RWPE2 (cell line): ENCODE results near the gene PSME2.

Experiments
- ATAC-seq: fragments of 200-7000 bp; cut with Tn5 transposase; 3 replicates; pipeline ENCODE4 v1.9.1; 2021; ENCODE audit warnings: low read depth
- DNase-seq: peaks from one replicate; pipeline ENCODE4 v3.0.0-alpha.2; 2020; ENCODE audit warnings: low spot score
- H3K27ac ChIP-seq: fragments of 450-650 bp; 2 replicates; pipeline ENCODE4 v1.5.1; 2017; ENCODE audit warnings: mild to moderate bottlenecking; ENCODE audit not compliant: poor library complexity, severe bottlenecking
- H3K27me3 ChIP-seq: fragments of 250-450 bp; sonication (Bioruptor Pico); 2 replicates; pipeline ENCODE4 v1.5.1; 2021; ENCODE audit warnings: mild to moderate bottlenecking, moderate library complexity; ENCODE audit not compliant: insufficient read depth, poor library complexity, severe bottlenecking
- H3K36me3 ChIP-seq: fragments of 250-450 bp; sonication (Bioruptor Pico); 2 replicates; pipeline ENCODE4 v1.5.1; 2020; ENCODE audit warnings: low read depth, mild to moderate bottlenecking, moderate library complexity
- H3K4me1 ChIP-seq: fragments of 250-450 bp; sonication (Bioruptor Pico); 2 replicates; pipeline ENCODE4 v1.5.1; 2021; ENCODE audit warnings: mild to moderate bottlenecking, moderate library complexity; ENCODE audit not compliant: insufficient read depth, poor library complexity, severe bottlenecking
- H3K4me3 ChIP-seq: fragments of 250-450 bp; sonication (Bioruptor Pico); 2 replicates; pipeline ENCODE4 v1.5.1; 2021; ENCODE audit warnings: mild to moderate bottlenecking, moderate library complexity; ENCODE audit not compliant: severe bottlenecking
- H3K9me3 ChIP-seq: fragments of 250-450 bp; sonication (Bioruptor Pico); 2 replicates; pipeline ENCODE4 v1.5.1; 2021; ENCODE audit warnings: mild to moderate bottlenecking, moderate library complexity; ENCODE audit not compliant: severe bottlenecking
- TF ChIP-seq, protein P1 (sequence below): fragments of 450-650 bp; IDR thresholded peaks from one replicate; pipeline ENCODE4 v1.5.1; 2017; ENCODE audit warnings: mild to moderate bottlenecking, moderate library complexity; ENCODE audit not compliant: poor library complexity, severe bottlenecking

Gene PSME2

DNA sequence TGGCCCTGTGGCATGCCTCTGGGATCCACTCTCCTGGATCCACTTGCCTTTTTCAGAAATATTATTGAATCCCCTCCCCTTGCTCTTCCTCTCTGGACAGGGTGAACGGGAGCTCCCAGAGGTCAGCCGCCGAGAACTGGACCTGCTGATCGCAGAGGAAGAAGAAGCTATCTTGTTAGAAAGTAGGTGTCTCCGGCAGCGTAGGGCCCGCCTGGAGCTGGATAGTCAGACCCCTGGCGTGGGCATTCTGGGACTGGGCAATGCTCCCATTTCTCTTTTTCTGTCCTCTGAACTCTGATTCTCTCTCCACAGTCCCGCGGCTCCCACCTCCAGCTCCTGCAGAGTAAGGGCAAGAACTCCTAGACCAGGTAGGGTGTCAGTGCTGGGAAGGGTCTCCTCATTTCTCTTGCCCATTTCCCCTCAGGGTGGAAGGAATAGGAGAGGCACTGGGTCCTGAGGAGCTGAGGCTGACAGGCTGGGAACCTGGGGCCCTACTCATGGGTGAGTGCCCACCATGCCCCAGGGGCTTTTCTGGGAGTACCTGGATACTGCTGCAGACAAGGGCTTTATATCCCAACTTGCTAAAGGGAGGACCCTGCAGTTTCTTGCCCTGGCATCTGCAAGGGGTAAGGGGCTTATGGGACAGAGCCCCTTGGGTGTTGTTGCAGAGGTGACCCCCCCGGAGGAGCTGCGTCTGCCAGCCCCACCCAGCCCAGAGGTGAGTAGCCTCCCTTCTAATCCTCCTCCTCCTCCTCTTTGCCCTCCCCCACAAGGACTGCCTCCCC, 30.8 kb upstream of the PSME2 start:
- no peak overlapping the region for H3K27ac ChIP-seq
- no peak for DNase-seq
- H3K4me3 ChIP-seq, result no peak overlapping the region
- no peaks in the 10 kb centered on the region for H3K27me3 ChIP-seq
- TF ChIP-seq, protein P1, sequence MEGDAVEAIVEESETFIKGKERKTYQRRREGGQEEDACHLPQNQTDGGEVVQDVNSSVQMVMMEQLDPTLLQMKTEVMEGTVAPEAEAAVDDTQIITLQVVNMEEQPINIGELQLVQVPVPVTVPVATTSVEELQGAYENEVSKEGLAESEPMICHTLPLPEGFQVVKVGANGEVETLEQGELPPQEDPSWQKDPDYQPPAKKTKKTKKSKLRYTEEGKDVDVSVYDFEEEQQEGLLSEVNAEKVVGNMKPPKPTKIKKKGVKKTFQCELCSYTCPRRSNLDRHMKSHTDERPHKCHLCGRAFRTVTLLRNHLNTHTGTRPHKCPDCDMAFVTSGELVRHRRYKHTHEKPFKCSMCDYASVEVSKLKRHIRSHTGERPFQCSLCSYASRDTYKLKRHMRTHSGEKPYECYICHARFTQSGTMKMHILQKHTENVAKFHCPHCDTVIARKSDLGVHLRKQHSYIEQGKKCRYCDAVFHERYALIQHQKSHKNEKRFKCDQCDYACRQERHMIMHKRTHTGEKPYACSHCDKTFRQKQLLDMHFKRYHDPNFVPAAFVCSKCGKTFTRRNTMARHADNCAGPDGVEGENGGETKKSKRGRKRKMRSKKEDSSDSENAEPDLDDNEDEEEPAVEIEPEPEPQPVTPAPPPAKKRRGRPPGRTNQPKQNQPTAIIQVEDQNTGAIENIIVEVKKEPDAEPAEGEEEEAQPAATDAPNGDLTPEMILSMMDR, result no peak
- H3K9me3 ChIP-seq, result no peaks in the 10 kb centered on the region
- no peak for ATAC-seq
- H3K36me3 ChIP-seq, result peaks cover 29% of the 10 kb centered on the region
- H3K4me1 ChIP-seq, result no peaks in the 10 kb centered on the region

GRCh38 chr14:24176599-24176998, 30.2 kb upstream of the PSME2 start:
- Histone ChIP-seq H3K36me3 (peaks cover 26% of the 10 kb centered on the region), H3K27ac (no peak overlapping the region), H3K4me3 (no peak overlapping the region), H3K9me3 (no peaks in the 10 kb centered on the region), H3K27me3 (no peaks in the 10 kb centered on the region), H3K4me1 (no peaks in the 10 kb centered on the region)
- TF ChIP-seq, protein P1, result no peak
- no peak for DNase-seq
- no peak for ATAC-seq

DNA sequence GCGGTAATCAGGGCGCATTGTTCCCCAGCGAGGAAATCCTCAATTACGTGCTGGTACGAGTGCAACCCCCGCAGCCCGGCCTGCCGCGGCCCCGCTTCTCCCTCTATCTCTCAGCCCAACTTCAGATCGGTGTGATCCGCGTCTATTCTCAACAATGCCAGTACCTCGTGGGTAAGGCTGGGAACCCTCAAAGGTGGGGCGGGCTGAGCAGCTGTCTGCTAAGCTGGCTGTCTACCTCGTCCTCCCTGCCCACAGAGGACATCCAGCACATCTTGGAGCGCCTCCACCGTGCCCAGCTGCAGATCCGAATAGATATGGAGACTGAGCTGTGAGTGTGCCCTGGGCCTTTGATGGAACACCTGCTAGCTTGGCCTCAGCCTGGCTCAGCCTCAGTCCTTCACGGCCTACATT, 26.5 kb upstream of the PSME2 start:
- Histone ChIP-seq H3K27me3 (no peaks in the 10 kb centered on the region), H3K36me3 (no peaks in the 10 kb centered on the region), H3K4me1 (no peaks in the 10 kb centered on the region), H3K4me3 (no peak overlapping the region), H3K27ac (no peak overlapping the region), H3K9me3 (no peaks in the 10 kb centered on the region)
- ATAC-seq (0 out of 3 replicates have a peak, but pooled peaks have one; percentile 13), DNase-seq (no peak)
- TF ChIP-seq, protein P1, result no peak

GRCh38 chr14:24172261-24172860, 26.0 kb upstream of the PSME2 start:
- TF ChIP-seq, protein P1, result no peak
- ATAC-seq (no peak), DNase-seq (no peak)
- Histone ChIP-seq H3K4me1 (no peaks in the 10 kb centered on the region), H3K27ac (no peak overlapping the region), H3K4me3 (no peak overlapping the region), H3K27me3 (no peaks in the 10 kb centered on the region), H3K36me3 (no peaks in the 10 kb centered on the region), H3K9me3 (no peaks in the 10 kb centered on the region)
